Astrocyte of the spinal cord (primary cell): Measurements from ENCODE around the gene GPR152.
A peak's percentile ranks its signal among the peaks of the same experiment; 100 is the strongest.
"Not testable (repeated sequence)": the region's sequence is repeated elsewhere in the genome, so short reads cannot be mapped to it uniquely, and the experiment has no call there.

Experiments used
- DNase-seq: peaks from one replicate; pipeline ENCODE4 v3.0.0; 2011; ENCODE audit warnings: low read depth, low spot score
- H3K4me3 ChIP-seq: 2 replicates; pipeline ENCODE4 v1.5.1; 2011; ENCODE audit warnings: low read depth, mild to moderate bottlenecking, low read length, moderate library complexity
- in situ Hi-C: cut with HindIII; loops from 2 replicates; pipeline ENCODE4 v1.10.0; 2017; ENCODE audit warnings: low sequenced_read_pairs
- TF ChIP-seq, protein P1 (sequence below): IDR thresholded peaks from 2 replicates; pipeline ENCODE4 v1.5.1; 2012; ENCODE audit warnings: low read depth, mild to moderate bottlenecking, low read length, inconsistent platforms

Gene GPR152

DNA sequence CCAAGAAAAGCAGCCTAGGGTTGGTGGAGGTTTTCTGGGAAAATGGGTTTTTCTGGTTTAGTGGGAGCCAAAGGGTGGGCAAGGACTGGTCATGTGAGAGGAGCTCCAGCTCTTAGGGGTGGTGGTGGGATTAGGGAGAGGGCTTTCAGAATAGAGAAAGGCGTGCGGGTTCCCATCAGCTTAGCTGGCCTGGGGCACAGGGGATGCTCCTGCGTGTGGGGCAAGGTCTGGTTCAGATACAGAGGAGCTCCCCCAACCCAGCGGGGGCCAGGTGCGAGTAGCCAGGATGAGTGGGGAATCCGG lies 15.9 kb upstream of the GPR152 start:
- in situ Hi-C loops, result no loop called here
- peak overlapping the region; percentile 71 for H3K4me3 ChIP-seq
- DNase-seq, result no peak
- TF ChIP-seq, protein P1, sequence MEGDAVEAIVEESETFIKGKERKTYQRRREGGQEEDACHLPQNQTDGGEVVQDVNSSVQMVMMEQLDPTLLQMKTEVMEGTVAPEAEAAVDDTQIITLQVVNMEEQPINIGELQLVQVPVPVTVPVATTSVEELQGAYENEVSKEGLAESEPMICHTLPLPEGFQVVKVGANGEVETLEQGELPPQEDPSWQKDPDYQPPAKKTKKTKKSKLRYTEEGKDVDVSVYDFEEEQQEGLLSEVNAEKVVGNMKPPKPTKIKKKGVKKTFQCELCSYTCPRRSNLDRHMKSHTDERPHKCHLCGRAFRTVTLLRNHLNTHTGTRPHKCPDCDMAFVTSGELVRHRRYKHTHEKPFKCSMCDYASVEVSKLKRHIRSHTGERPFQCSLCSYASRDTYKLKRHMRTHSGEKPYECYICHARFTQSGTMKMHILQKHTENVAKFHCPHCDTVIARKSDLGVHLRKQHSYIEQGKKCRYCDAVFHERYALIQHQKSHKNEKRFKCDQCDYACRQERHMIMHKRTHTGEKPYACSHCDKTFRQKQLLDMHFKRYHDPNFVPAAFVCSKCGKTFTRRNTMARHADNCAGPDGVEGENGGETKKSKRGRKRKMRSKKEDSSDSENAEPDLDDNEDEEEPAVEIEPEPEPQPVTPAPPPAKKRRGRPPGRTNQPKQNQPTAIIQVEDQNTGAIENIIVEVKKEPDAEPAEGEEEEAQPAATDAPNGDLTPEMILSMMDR, result no peak

DNA sequence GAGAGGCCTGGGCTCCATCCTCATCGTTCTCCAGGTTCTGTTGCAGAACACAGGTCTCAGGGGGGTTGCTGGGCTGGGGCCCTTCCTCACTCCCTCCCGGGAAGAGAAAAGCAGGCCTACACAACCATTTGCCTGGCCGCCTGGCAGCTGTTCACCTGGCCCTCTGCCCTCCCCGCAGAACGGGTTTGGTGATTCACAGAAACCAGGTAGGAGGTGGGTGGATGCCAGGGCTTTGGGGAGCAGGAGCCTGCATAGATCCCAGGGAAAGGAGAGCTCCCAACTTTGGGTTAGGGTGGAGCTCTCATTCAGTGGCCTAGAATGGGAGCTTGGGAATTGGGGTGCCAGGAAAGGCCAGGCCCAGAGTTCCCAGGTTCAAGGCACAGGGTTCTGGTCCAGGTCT lies 15.5 kb upstream of the GPR152 start:
- no peak for DNase-seq
- in situ Hi-C loops, result no loop called here
- H3K4me3 ChIP-seq, result peak overlapping the region; percentile 71
- TF ChIP-seq, protein P1, result no peak

DNA sequence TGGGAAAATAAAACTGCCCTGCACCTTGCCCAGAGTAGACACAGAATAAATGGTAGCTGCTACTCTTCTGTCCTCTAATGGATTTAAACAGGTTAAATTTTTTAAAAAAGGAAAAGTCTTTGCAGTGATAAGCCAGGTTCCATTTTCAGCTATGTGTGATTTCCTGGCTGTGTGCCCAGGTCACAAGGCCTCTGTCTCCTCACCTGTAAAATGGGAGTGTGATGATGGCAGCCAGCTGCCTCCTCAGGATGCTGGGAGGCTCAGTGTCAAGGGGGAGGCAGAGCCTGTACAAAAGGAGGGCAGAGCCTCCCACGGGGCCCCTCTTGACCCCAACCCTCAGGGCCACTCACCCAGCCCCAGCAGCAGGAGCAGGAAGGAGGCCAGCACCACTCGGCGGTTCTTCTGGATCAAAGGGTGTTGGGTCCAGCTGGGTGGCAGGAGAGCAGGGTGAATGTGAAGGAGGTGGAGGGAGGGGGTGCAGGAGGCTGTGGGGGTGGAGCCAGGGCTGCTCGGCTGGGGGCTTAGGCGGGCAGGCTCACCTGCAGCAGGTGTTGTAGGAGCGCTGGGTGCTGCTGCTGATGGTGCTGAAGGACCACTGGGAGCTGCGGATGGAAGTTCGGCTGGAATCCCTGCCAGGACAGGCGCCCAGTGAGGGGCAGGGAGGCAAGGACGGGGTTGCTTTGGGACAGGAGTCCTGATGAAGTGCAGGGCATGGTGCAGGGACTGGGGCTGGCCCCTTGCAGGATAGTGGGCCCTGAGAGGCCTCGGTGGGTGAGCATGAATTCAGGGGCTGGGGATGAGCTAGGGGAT lies 14.6 kb upstream of the GPR152 start:
- DNase-seq, result no peak
- H3K4me3 ChIP-seq, result no peak overlapping the region
- in situ Hi-C loops, result no loop called here
- TF ChIP-seq, protein P1, result no peak

DNA sequence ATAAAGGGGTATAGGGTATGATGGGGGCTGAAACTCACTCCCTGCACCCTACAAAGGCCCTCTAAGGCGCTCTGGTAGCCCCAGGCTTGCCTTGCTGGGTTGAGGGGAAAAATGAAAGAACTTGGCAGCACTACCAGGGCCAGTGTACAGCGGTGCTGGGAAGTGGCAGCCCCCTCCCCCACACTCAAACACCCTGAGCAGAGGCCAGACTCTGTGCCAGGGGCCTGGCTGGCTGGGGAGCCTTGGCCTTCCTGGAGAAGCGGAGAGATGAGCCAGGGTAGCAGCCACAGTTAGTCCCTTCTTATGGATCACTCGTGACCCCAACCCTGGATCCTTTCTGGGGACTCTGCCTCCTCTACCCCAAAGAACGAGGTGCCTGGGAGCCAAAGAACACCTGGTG lies 13.8 kb upstream of the GPR152 start:
- no peak for DNase-seq
- H3K4me3 ChIP-seq, result no peak overlapping the region
- TF ChIP-seq, protein P1, result no peak
- in situ Hi-C loops, result no loop called here

DNA sequence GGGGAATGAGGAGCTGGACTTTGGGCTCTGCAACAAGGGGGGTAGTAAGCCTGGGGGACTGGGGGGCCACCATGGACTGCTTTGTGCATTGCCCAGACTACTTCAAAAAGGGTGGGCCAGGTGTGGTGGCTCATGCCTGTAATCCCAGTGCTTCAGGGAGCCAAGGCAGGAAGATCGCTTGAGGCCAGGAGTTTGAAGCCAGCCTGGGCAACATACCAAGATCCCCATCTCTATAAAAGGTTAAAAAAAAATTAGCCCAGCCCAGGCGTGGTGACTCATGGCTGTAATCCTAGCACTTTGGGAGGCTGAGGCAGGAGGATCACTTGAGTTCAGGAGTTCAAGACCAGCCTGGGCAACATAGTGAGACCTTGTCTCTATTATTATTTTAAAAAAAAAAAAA lies 13.0 kb upstream of the GPR152 start:
- H3K4me3 ChIP-seq, DNase-seq, in situ Hi-C loops: not testable (repeated sequence)

DNA sequence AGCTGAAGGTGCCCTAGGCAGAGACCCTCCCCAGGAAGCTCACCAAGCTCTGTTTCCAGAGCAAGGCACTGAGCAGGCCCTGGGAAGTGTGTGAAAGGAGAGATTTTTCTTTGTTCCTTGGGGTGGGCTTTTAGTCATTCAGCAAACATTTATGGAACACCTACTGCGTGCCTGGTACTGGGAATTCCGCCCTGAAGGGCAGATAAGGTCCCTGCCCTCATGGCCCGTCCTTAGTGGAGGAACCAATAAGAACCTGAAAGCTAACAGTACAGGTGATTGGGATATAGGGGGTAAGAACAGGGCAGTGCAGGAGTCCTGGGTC lies 12.6 kb upstream of the GPR152 start:
- TF ChIP-seq, protein P1, result no peak
- in situ Hi-C loops, result no loop called here
- H3K4me3 ChIP-seq, result peak overlapping the region; percentile 67
- no peak for DNase-seq

DNA sequence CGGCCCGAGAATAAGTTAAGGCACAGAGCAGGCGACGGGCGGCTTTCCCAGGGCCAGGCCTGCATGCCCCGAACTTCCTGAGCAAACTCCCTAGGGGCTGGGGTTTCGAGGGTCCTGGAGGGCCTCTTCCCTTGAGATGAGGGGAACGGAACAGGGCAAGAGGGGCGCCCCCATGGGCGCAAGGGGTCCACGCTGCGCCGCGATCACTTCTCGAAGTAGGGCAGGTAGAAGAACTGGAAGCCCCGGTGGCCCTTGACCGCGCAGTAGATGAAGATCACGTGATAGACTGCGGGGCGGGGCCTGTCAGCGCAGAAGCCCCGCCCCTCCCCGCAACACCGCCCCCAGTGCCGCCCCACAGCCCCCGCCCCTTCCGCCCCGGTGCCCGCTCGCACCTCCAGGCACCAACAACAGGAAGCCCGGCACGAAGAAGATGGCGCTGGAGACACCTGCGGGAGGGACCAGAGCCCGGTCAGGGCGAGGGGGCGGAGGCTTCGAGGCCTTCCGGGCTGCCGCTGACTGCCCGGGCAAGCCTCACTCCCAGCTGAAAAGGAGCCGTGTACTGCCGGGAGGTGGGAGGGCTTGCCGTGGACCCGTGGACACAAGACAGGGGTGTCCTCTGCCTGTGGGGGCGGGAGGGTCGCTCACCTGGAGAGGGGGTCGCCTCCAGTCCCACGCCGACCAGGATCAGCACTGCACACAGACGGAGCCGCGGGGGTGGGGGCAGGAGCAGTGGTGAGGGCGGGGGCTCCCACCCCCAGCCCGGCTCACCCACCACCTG lies 12.1 kb upstream of the GPR152 start:
- TF ChIP-seq, protein P1, result no peak
- in situ Hi-C loops, result no loop called here
- peak overlapping the region; percentile 67 for H3K4me3 ChIP-seq
- DNase-seq, result peak; percentile 71
